HCT116 (cell line): ENCODE measurements around the gene ZNF334. TPM values are rescaled to one million over a fixed set of nuclear protein-coding genes. Genes with fewer than 3 reads are reported as not detected.

Experiments used
- ATAC-seq: fragments of 200-7000 bp; cut with Tn5 transposase; 2 replicates; pipeline ENCODE4 v1.9.1; 2020; ENCODE audit warnings: mild to moderate bottlenecking, moderate library complexity
- BruUV-seq: library from RNA; stranded (reverse); fragments of 400-500 nt; replicated peaks from 2 replicates; lab custom pipeline; 2021; lab: Mats Ljungman, UMichigan
- CTCF ChIA-PET: fragments of 300-600 bp; sonication (Branson Sonifier 250); formaldehyde crosslinking; loops from one replicate; lab custom pipeline; 2021; ENCODE audit warnings: antibody characterized with exemption; lab: Charles Lee
- POLR2A ChIA-PET: fragments of 300-600, 350-600 bp; sonication (Branson Sonifier 250); formaldehyde crosslinking; loops from one replicate; lab custom pipeline; 2021; ENCODE audit warnings: antibody characterized with exemption; lab: Charles Lee
- RAD21 ChIA-PET, 2 experiments: fragments of 300-600 bp; sonication (Branson Sonifier 250); formaldehyde crosslinking; loops; one replicate each; lab custom pipeline; 2023; ENCODE audit warnings: low total read pairs in 2 of 2; ENCODE audit not compliant: uncharacterized antibody in 2 of 2, unreplicated experiment in 2 of 2, low non-redundant PET in 1 of 2; lab: Charles Lee
- DNase-seq: peaks from one replicate; pipeline ENCODE4 v3.0.0-alpha.2; 2010; ENCODE audit warnings: low read depth, low spot score
- H2AFZ ChIP-seq: fragments of 200-600 bp; shearing (Covaris generic), sonication (generic); 2 replicates; pipeline ENCODE4 v1.6.1; 2017; ENCODE audit warnings: low read depth, mixed run types, mixed read lengths, antibody characterized with exemption, low read length; ENCODE audit not compliant: poor library complexity, severe bottlenecking
- H3K27ac ChIP-seq: 2 replicates; pipeline ENCODE4 v1.5.1; 2012; ENCODE audit warnings: low read depth, low read length
- H3K27me3 ChIP-seq: fragments of 200-600 bp; sonication (generic); 2 replicates; pipeline ENCODE4 v1.6.1; 2016; ENCODE audit warnings: mixed run types, low read length, mixed read lengths; ENCODE audit not compliant: insufficient read depth
- H3K36me3 ChIP-seq, 2 experiments: fragments of 200-500 bp in 1 of 2; fragments of 200-600 bp in 1 of 2; sonication (Bioruptor generic) in 1 of 2; sonication (generic) in 1 of 2; 2 replicates each; pipeline versions ENCODE4 v1.5.1 to v1.6.1; 2014 to 2016; ENCODE audit warnings: low read length in 2 of 2, inconsistent platforms in 1 of 2, mixed read lengths in 1 of 2, mixed run types in 1 of 2; ENCODE audit not compliant: insufficient read depth in 2 of 2, control insufficient read depth in 1 of 2
- H3K4me1 ChIP-seq, 2 experiments: fragments of 200-600 bp in 1 of 2; sonication (generic) in 1 of 2; 2 replicates each; pipeline versions ENCODE4 v1.5.1 to v1.6.1; 2012 to 2017; ENCODE audit warnings: low read length in 2 of 2, inconsistent platforms in 1 of 2, mild to moderate bottlenecking in 1 of 2, mixed read lengths in 1 of 2, mixed run types in 1 of 2, moderate library complexity in 1 of 2; ENCODE audit not compliant: insufficient read depth in 2 of 2, control insufficient read depth in 1 of 2
- H3K4me2 ChIP-seq: fragments of 200-600 bp; sonication (generic); 2 replicates; pipeline ENCODE4 v1.6.1; 2017; ENCODE audit warnings: mixed run types, low read length, mixed read lengths
- H3K4me3 ChIP-seq, 2 experiments: fragments of 200-600 bp in 1 of 2; sonication (generic) in 1 of 2; replicated peaks in 1 of 2; 2 replicates each; pipeline ENCODE4 v1.5.1; 2011 to 2016; ENCODE audit warnings: low read length in 2 of 2, control low read depth in 1 of 2, low read depth in 1 of 2, mild to moderate bottlenecking in 1 of 2, mixed read lengths in 1 of 2, mixed run types in 1 of 2
- H3K79me2 ChIP-seq: fragments of 200-600 bp; sonication (generic); 2 replicates; pipeline ENCODE4 v1.6.1; 2017; ENCODE audit warnings: mild to moderate bottlenecking, mixed run types, low read length, moderate library complexity, mixed read lengths; ENCODE audit not compliant: insufficient read depth
- H3K9ac ChIP-seq: fragments of 200-600 bp; sonication (generic); 2 replicates; pipeline ENCODE4 v1.6.1; 2016; ENCODE audit warnings: low read length, mixed read lengths
- H3K9me2 ChIP-seq: fragments of 200-600 bp; sonication (generic), shearing (Covaris generic); 2 replicates; pipeline ENCODE4 v1.6.1; 2017; ENCODE audit warnings: mixed run types, mild to moderate bottlenecking, moderate library complexity; ENCODE audit not compliant: insufficient read depth
- H3K9me3 ChIP-seq, 2 experiments: fragments of 200-500 bp in 1 of 2; fragments of 200-600 bp in 1 of 2; sonication (Bioruptor generic) in 1 of 2; sonication (generic) in 1 of 2; 2 replicates each; pipeline ENCODE4 v1.6.1; 2014 to 2017; ENCODE audit warnings: low read length in 2 of 2, mixed read lengths in 2 of 2, inconsistent platforms in 1 of 2, low read depth in 1 of 2, mild to moderate bottlenecking in 1 of 2, mixed run types in 1 of 2, moderate library complexity in 1 of 2; ENCODE audit not compliant: control insufficient read depth in 1 of 2, insufficient read depth in 1 of 2
- H4K20me1 ChIP-seq: fragments of 200-600 bp; sonication (generic), shearing (Covaris generic); 2 replicates; pipeline ENCODE4 v1.6.1; 2017; ENCODE audit warnings: mixed run types, mild to moderate bottlenecking, moderate library complexity; ENCODE audit not compliant: insufficient read depth
- ATF3 ChIP-seq: IDR thresholded peaks from 2 replicates; pipeline ENCODE4 v1.6.1; 2012
- CBX3 ChIP-seq: IDR thresholded peaks from 2 replicates; pipeline ENCODE4 v1.6.1; 2012; ENCODE audit warnings: low read depth
- EGR1 ChIP-seq: IDR thresholded peaks from 2 replicates; pipeline ENCODE4 v1.6.1; 2012; ENCODE audit warnings: low read depth
- ELF1 ChIP-seq: IDR thresholded peaks from 2 replicates; pipeline ENCODE4 v1.6.1; 2012; ENCODE audit warnings: low read depth, borderline replicate concordance
- EZH2 ChIP-seq: fragments of 200-600 bp; sonication (generic); IDR thresholded peaks from 2 replicates; pipeline ENCODE4 v1.6.1; 2017; ENCODE audit warnings: antibody characterized with exemption, mixed run types
- JUND ChIP-seq: IDR thresholded peaks from 2 replicates; pipeline ENCODE4 v1.6.1; 2012
- MAX ChIP-seq: IDR thresholded peaks from 2 replicates; pipeline ENCODE4 v1.6.1; 2012
- RAD21 ChIP-seq: IDR thresholded peaks from 2 replicates; pipeline ENCODE4 v1.6.1; 2012; ENCODE audit warnings: low read depth, mild to moderate bottlenecking
- REST ChIP-seq: IDR thresholded peaks from 2 replicates; pipeline ENCODE4 v1.6.1; 2012; ENCODE audit warnings: low read depth
- SIN3A ChIP-seq: IDR thresholded peaks from 2 replicates; pipeline ENCODE4 v1.6.1; 2012; ENCODE audit warnings: low read depth
- ZBTB33 ChIP-seq: IDR thresholded peaks from 2 replicates; pipeline ENCODE4 v1.6.1; 2011; ENCODE audit warnings: mild to moderate bottlenecking, low read length, moderate library complexity; ENCODE audit not compliant: insufficient replicate concordance; ENCODE audit errors: extremely low read depth
- ZFX ChIP-seq: fragments of 450-650 bp; IDR thresholded peaks from 2 replicates; pipeline ENCODE4 v1.6.1; 2017
- intact Hi-C: fragments of 100-400 bp; cut with micrococcal nuclease; formaldehyde crosslinking; loops from 2 replicates; pipeline ENCODE4 v1.10.0; 2022
- total RNA-seq: library from RNA; stranded (reverse); gene quantifications from one replicate; pipeline ENCODE4 v1.2.1, GENCODE V29; 2021; ENCODE audit not compliant: unreplicated experiment

The ZNF334 gene
- total RNA-seq, 1 experiment from 2014 or later = not detected

- intact Hi-C loops = no loop called here
- Histone ChIP-seq H3K27ac (no peak overlapping the region), H2AFZ (no peak overlapping the region), H3K9me2 (no peaks in the 10 kb centered on the region), H3K4me2 (no peak overlapping the region), H4K20me1 (no peaks in the 10 kb centered on the region), H3K79me2 (no peaks in the 10 kb centered on the region), H3K36me3 (no peaks in the 10 kb centered on the region), H3K4me1 (no peaks in the 10 kb centered on the region), H3K9me3 (peaks cover under 1 to 7% of the 10 kb centered on the region in 2 experiments; a peak in 2 of 4 replicates), H3K4me3 (no peak overlapping the region), H3K9ac (no peak overlapping the region), H3K27me3 (no peaks in the 10 kb centered on the region)
- ChIA-PET RAD21 (no interaction called here), POLR2A (no interaction called here), CTCF (no interaction called here)
- no TSS peak for BruUV-seq
- DNase-seq (no peak), ATAC-seq (no peak)
- TF ChIP-seq ZBTB33 = no peak
- TF ChIP-seq RAD21 = no peak
- no peak for TF ChIP-seq EZH2
- TF ChIP-seq CBX3 = no peak
- no peak for TF ChIP-seq MAX
- TF ChIP-seq ELF1 = no peak
- no peak for TF ChIP-seq REST
- TF ChIP-seq ATF3 = no peak
- TF ChIP-seq SIN3A = no peak
- TF ChIP-seq EGR1 = no peak
- TF ChIP-seq ZFX = no peak
- TF ChIP-seq JUND = no peak
Observed at GRCh38 chr20:46461808-46462207, 51.6 kb downstream of the ZNF334 start.
